GM12878 (cell line): ENCODE results near the gene ADAM10. TPM values are rescaled to one million over a fixed set of nuclear protein-coding genes. Genes with fewer than 3 reads are reported as not detected.

ENCODE experiments used
- ATAC-seq: fragments of 200-7000 bp; cut with Tn5 transposase; 3 replicates; pipeline ENCODE4 v1.9.1; 2020; ENCODE audit warnings: mild to moderate bottlenecking, moderate library complexity
- BruUV-seq: library from RNA; stranded (reverse); fragments of 400-500 nt; replicated peaks from 2 replicates; lab custom pipeline; 2021; lab: Mats Ljungman, UMichigan
- CTCF ChIA-PET: fragments of 300-600 bp; sonication (Branson Sonifier 250); formaldehyde crosslinking; extraction: SDS; loops from one replicate; lab custom pipeline; 2021; ENCODE audit warnings: inconsistent platforms; lab: Yijun Ruan, JAX
- POLR2A ChIA-PET: fragments of 350-600 bp; formaldehyde crosslinking; extraction: SDS; loops from one replicate; lab custom pipeline; 2021; ENCODE audit warnings: inconsistent platforms; lab: Charles Lee
- RAD21 ChIA-PET: fragments of 300-600 bp; sonication (Branson Sonifier 250); formaldehyde crosslinking; loops from one replicate; lab custom pipeline; 2023; ENCODE audit warnings: antibody characterized with exemption; ENCODE audit not compliant: unreplicated experiment; lab: Charles Lee
- SMC1A ChIA-PET: fragments of 300-600 bp; sonication (Branson Sonifier 250); formaldehyde crosslinking; loops from one replicate; lab custom pipeline; 2023; ENCODE audit not compliant: unreplicated experiment, uncharacterized antibody; lab: Charles Lee
- DNase-seq: peaks from one replicate; pipeline ENCODE4 v3.0.0-alpha.2; 2011; ENCODE audit warnings: low read depth, low spot score
- FAIRE-seq: peaks from 3 replicates; lab custom pipeline; 2011; peaks lifted over from hg19 to GRCh38; lab: Jason Lieb, UNC
- H2AFZ ChIP-seq: 2 replicates; pipeline ENCODE4 v1.6.0; 2011; ENCODE audit warnings: low read depth, low read length, control low read depth; ENCODE audit not compliant: control insufficient read depth
- H3K27ac ChIP-seq: 2 replicates; pipeline ENCODE4 v1.5.1; 2011; ENCODE audit warnings: control low read depth; ENCODE audit not compliant: control insufficient read depth, insufficient read depth
- H3K27me3 ChIP-seq, 2 experiments: replicated peaks in 1 of 2; 2 replicates each; pipeline versions ENCODE4 v1.6.0 to v1.6.1; 2011; ENCODE audit warnings: low read length in 1 of 2; ENCODE audit not compliant: control insufficient read depth in 2 of 2, insufficient read depth in 2 of 2
- H3K36me3 ChIP-seq, 2 experiments: 2 replicates each; pipeline ENCODE4 v1.5.1; 2011; ENCODE audit warnings: low read length in 1 of 2; ENCODE audit not compliant: control insufficient read depth in 2 of 2, insufficient read depth in 2 of 2
- H3K4me1 ChIP-seq: 2 replicates; pipeline ENCODE4 v1.6.1; 2011; ENCODE audit warnings: mild to moderate bottlenecking, low read length, moderate library complexity, mixed read lengths; ENCODE audit not compliant: control insufficient read depth, insufficient read depth
- H3K4me2 ChIP-seq: 2 replicates; pipeline ENCODE4 v1.6.0; 2011; ENCODE audit warnings: control low read depth; ENCODE audit not compliant: control insufficient read depth, insufficient read depth
- H3K4me3 ChIP-seq: fragments of 200-600 bp; sonication (generic); 2 replicates; pipeline ENCODE4 v1.5.1; 2016
- H3K79me2 ChIP-seq: 2 replicates; pipeline ENCODE4 v1.6.0; 2011; ENCODE audit warnings: low read length; ENCODE audit not compliant: control insufficient read depth, insufficient read depth
- H3K9ac ChIP-seq: 2 replicates; pipeline ENCODE4 v1.8.0; 2011; ENCODE audit warnings: low read length, control low read depth, mixed read lengths; ENCODE audit not compliant: control insufficient read depth, insufficient read depth
- H3K9me3 ChIP-seq: replicated peaks from 3 replicates; pipeline ENCODE4 v1.5.1; 2011; ENCODE audit warnings: mild to moderate bottlenecking, low read length; ENCODE audit not compliant: control insufficient read depth, insufficient read depth
- H4K20me1 ChIP-seq: 2 replicates; pipeline ENCODE4 v1.6.0; 2011; ENCODE audit not compliant: control insufficient read depth, insufficient read depth
- ASH2L ChIP-seq: fragments of 300-600, 200-600 bp; sonication (generic); IDR thresholded peaks from 2 replicates; pipeline ENCODE4 v1.6.1; 2017; ENCODE audit warnings: low read depth, mild to moderate bottlenecking, borderline replicate concordance
- BHLHE40 ChIP-seq, 2 experiments: fragments of 450-650 bp in 1 of 2; IDR thresholded peaks; 2 replicates each; pipeline ENCODE4 v1.6.1; 2011 to 2017; ENCODE audit warnings: low read depth in 2 of 2, borderline replicate concordance in 1 of 2, improper control_type of control experiment in 1 of 2, low read length in 1 of 2, mild to moderate bottlenecking in 1 of 2
- CBX5 ChIP-seq: sonication (generic); IDR thresholded peaks from 2 replicates; pipeline ENCODE4 v1.6.1; 2016; ENCODE audit warnings: low read depth, moderate library complexity, mild to moderate bottlenecking, inconsistent platforms
- CHD4 ChIP-seq: fragments of 200-600 bp; sonication (generic); IDR thresholded peaks from 2 replicates; pipeline ENCODE4 v1.6.1; 2016; ENCODE audit warnings: mild to moderate bottlenecking
- DPF2 ChIP-seq: fragments of 450-650 bp; IDR thresholded peaks from 2 replicates; pipeline ENCODE4 v1.6.1; 2017; ENCODE audit warnings: mild to moderate bottlenecking
- GATAD2B ChIP-seq: fragments of 450-650 bp; conservative IDR thresholded peaks from 2 replicates; pipeline ENCODE4 v1.6.1; 2017; ENCODE audit warnings: low read depth, mild to moderate bottlenecking, moderate library complexity
- LARP7 ChIP-seq: fragments of 450-650 bp; IDR thresholded peaks from 2 replicates; pipeline ENCODE4 v1.6.1; 2017; ENCODE audit warnings: mild to moderate bottlenecking
- MXI1 ChIP-seq: fragments of 150-350 bp; IDR thresholded peaks from 2 replicates; pipeline ENCODE4 v1.6.1; 2011; ENCODE audit warnings: low read depth, mild to moderate bottlenecking, inconsistent platforms, low read length, improper control_type of control experiment
- MYB ChIP-seq: fragments of 150-350 bp; IDR thresholded peaks from 2 replicates; pipeline ENCODE4 v1.6.1; 2014; ENCODE audit warnings: mild to moderate bottlenecking, low read depth, low read length, borderline replicate concordance
- NBN ChIP-seq: fragments of 450-650 bp; IDR thresholded peaks from 2 replicates; pipeline ENCODE4 v1.6.1; 2016
- NFYB ChIP-seq: IDR thresholded peaks from 2 replicates; pipeline ENCODE4 v1.6.1; 2011; ENCODE audit warnings: low read depth, mild to moderate bottlenecking, low read length, improper control_type of control experiment, moderate library complexity; ENCODE audit not compliant: insufficient read depth
- NR2F1 ChIP-seq: fragments of 450-650 bp; conservative IDR thresholded peaks from 2 replicates; pipeline ENCODE4 v1.6.1; 2017; ENCODE audit warnings: mild to moderate bottlenecking
- POLR2A ChIP-seq: IDR thresholded peaks from 2 replicates; pipeline ENCODE4 v1.6.1; 2011; ENCODE audit warnings: low read depth, mild to moderate bottlenecking, low read length
- POLR2AphosphoS5 ChIP-seq: IDR thresholded peaks from 2 replicates; pipeline ENCODE4 v1.6.1; 2011; ENCODE audit warnings: mild to moderate bottlenecking, low read length, inconsistent platforms
- SIN3A ChIP-seq: IDR thresholded peaks from 2 replicates; pipeline ENCODE4 v1.6.1; 2012; ENCODE audit warnings: low read depth, low read length, improper control_type of control experiment
- SMARCA5 ChIP-seq: fragments of 450-650 bp; IDR thresholded peaks from 2 replicates; pipeline ENCODE4 v1.6.1; 2017; ENCODE audit warnings: mild to moderate bottlenecking
- SREBF1 ChIP-seq: IDR thresholded peaks from 2 replicates; pipeline ENCODE4 v1.6.1; 2012; ENCODE audit warnings: mild to moderate bottlenecking, low read length
- YY1 ChIP-seq: IDR thresholded peaks from 2 replicates; pipeline ENCODE4 v1.6.1; 2011; ENCODE audit warnings: low read depth, mild to moderate bottlenecking, low read length
- ZNF687 ChIP-seq: fragments of 450-650 bp; IDR thresholded peaks from 2 replicates; pipeline ENCODE4 v1.6.1; 2017; ENCODE audit warnings: mild to moderate bottlenecking, moderate library complexity
- WGBS: methylation state at CpG from one replicate; pipeline ENCODE4 v1.1.6; 2016; ENCODE audit warnings: low lambda C conversion rate; ENCODE audit not compliant: insufficient replicate concordance, insufficient coverage; ENCODE audit errors: missing lambda C conversion rate; 5-methylcytosine and 5-hydroxymethylcytosine counted together
- in situ Hi-C: fragments of 300-500 bp; cut with MboI; formaldehyde crosslinking; loops from 9 replicates; pipeline ENCODE4 v1.14.3; 2018; ENCODE audit warnings: mixed read lengths
- intact Hi-C: fragments of 100-400 bp; cut with micrococcal nuclease; formaldehyde crosslinking; loops from one replicate; pipeline ENCODE4 v1.14.2; 2022; ENCODE audit not compliant: unreplicated experiment
- polyA plus RNA-seq, 11 experiments: library from polyadenylated mRNA; depleted of rRNA in 4 of 11; unstranded in 6 of 11; stranded (reverse) in 5 of 11; fragments of >200 nt; fragmentation: Nextera tagmentation in 4 of 11; fragmentation: Illumina TruSeq in 1 of 11; extraction: Ambion mirVana in 4 of 11; extraction: Trizol in 1 of 11; gene quantifications; 1 replicate in 1 of 11; 2 replicates in 10 of 11; pipeline versions ENCODE4 v1.2.1 to v1.2.3, GENCODE V29; 2011 to 2016; ENCODE audit warnings: inconsistent platforms in 2 of 11, missing spikeins in 2 of 11, low read depth in 1 of 11
- total RNA-seq, 4 experiments: library from RNA; depleted of rRNA in 3 of 4; stranded (reverse); fragments of >200 nt in 3 of 4; fragmentation: Illumina TruSeq in 1 of 4; extraction: Trizol in 1 of 4; gene quantifications; 2 replicates each; pipeline versions ENCODE4 v1.2.1 to v1.2.3, GENCODE V29; 2013 to 2021

The ADAM10 gene
- total and polyA plus RNA-seq, 10 of the 15 experiments (the other 5 are each of a cell fraction or from before 2014, with no cell fraction given) = 10.0 to 88.9 (median 51.7) TPM

- WGBS = under 1% methylated on average over 81 of the region's 81 CpGs
- Histone ChIP-seq H3K79me2 (peaks cover 55% of the 10 kb centered on the region), H4K20me1 (no peaks in the 10 kb centered on the region), H3K4me2 (peak overlapping the region; percentile 61), H2AFZ (peak overlapping the region; percentile 96), H3K4me3 (peak overlapping the region; percentile 94), H3K27ac (peak overlapping the region; percentile 91), H3K36me3 (no peaks in the 10 kb centered on the region), H3K9ac (peak overlapping the region; percentile 87), H3K27me3 (no peaks in the 10 kb centered on the region), H3K9me3 (no peaks in the 10 kb centered on the region), H3K4me1 (no peaks in the 10 kb centered on the region)
- TSS peak; percentile 57 for BruUV-seq
- DNase-seq (no peak), FAIRE-seq (no peak), ATAC-seq (peak; percentile 64)
- POLR2A ChIA-PET = interaction anchor here (0.8 to 2.1 kb wide), 9 partner anchors 12 to 74 kb away, joined by 3 to 21 read pairs (median 5); partner anchors contain the start of gene MINDY2
- CTCF ChIA-PET = interaction anchor here (1.2 to 2.0 kb wide), 4 partner anchors 12 to 521 kb away, joined by 3 to 28 read pairs (median 4); partner anchors contain the start of gene MINDY2
- RAD21 ChIA-PET = interaction anchor here (1.0 to 2.4 kb wide), 8 partner anchors 22 to 480 kb away, joined by 4 to 38 read pairs (median 10); partner anchors contain the start of gene MINDY2
- in situ Hi-C loops = no loop called here
- SMC1A ChIA-PET = interaction anchor here (1.1 to 4.6 kb wide), 7 partner anchors 10 to 229 kb away, joined by 3 to 40 read pairs (median 4); partner anchors contain the start of gene MINDY2
- intact Hi-C loops = loop anchor here (1.0 to 10.0 kb wide), 3 partner anchors 22 to 522 kb away; partner anchors contain the start of gene MINDY2
- 0 out of 2 replicates have a peak, but pooled peaks have one; percentile 19 for TF ChIP-seq ASH2L
- TF ChIP-seq NBN = 0 out of 2 replicates have a peak, but pooled peaks have one; percentile 3
- peak; percentile 31 for TF ChIP-seq MXI1
- TF ChIP-seq CBX5 = 0 out of 2 replicates have a peak, but pooled peaks have one; percentile 7
- TF ChIP-seq LARP7 = peak; percentile 99
- TF ChIP-seq SREBF1 = no peak
- TF ChIP-seq DPF2 = peak; percentile 71; the same call in 1 of the 2 replicates
- peak; percentile 86 for TF ChIP-seq GATAD2B
- TF ChIP-seq NFYB = no peak
- 0 out of 2 replicates have a peak, but pooled peaks have one; percentile 4 for TF ChIP-seq YY1
- no peak for TF ChIP-seq MYB
- peak; percentile 13; the same call in 1 of the 2 replicates for TF ChIP-seq POLR2A
- no peak for TF ChIP-seq CHD4
- TF ChIP-seq ZNF687 = 0 out of 2 replicates have a peak, but pooled peaks have one; percentile 25
- TF ChIP-seq SMARCA5 = 0 out of 2 replicates have a peak, but pooled peaks have one; percentile 76
- 0 out of 2 replicates have a peak, but pooled peaks have one; percentile 20 for TF ChIP-seq SIN3A
- peak; percentile 20; the same call in 1 of the 2 replicates for TF ChIP-seq POLR2AphosphoS5
- 0 out of 2 replicates have a peak, but pooled peaks have one; percentile 41 for TF ChIP-seq NR2F1
- peak in 1 of 2 experiments; percentile 11; a peak in 1 of 4 replicates for TF ChIP-seq BHLHE40 (IDR thresholded peaks at IDR 0.05; ENCODE audit: borderline replicate concordance in 1 of 2, low read depth in 2 of 2, low read length in 1 of 2)
Observed at GRCh38 chr15:58748852-58749531, 515 bp downstream of the ADAM10 start.
